Bone marrow (tissue), 2 donors: Measurements from ENCODE around the gene DCLK2.

Source experiments
- DNase-seq, 2 donors: peaks; one replicate each; lab custom pipeline; 2025; lab: John Stamatoyannopoulos, UW

DCLK2 gene

GRCh38 chr4:150078041-150078578, at the start of gene DCLK2:
TSS of gene DCLK2 (plus strand) at chr4:150078445. CDS start at chr4:150079028, 583 bp downstream.
- peak in 1 of 2 donors; percentile 2 for DNase-seq

GRCh38 chr4:150032541-150032940, 45.7 kb upstream of the DCLK2 start:
- DNase-seq, result no peak

GRCh38 chr4:150033081-150033480, 45.2 kb upstream of the DCLK2 start:
- no peak for DNase-seq

GRCh38 chr4:150033901-150034300, 44.3 kb upstream of the DCLK2 start:
- DNase-seq, result no peak

- no peak for DNase-seq
Observed at GRCh38 chr4:150037251-150037856, 40.9 kb upstream of the DCLK2 start.

- no peak for DNase-seq
Observed at GRCh38 chr4:150038335-150039076, 39.7 kb upstream of the DCLK2 start.

GRCh38 chr4:150039274-150040127, 38.7 kb upstream of the DCLK2 start:
- no peak for DNase-seq

GRCh38 chr4:150044517-150044916, 33.7 kb upstream of the DCLK2 start:
- DNase-seq, result no peak

GRCh38 chr4:150045410-150045809, 32.8 kb upstream of the DCLK2 start:
- no peak for DNase-seq

GRCh38 chr4:150046728-150047217, 31.5 kb upstream of the DCLK2 start:
- DNase-seq, result no peak

- no peak for DNase-seq
Observed at GRCh38 chr4:150047546-150047945, 30.7 kb upstream of the DCLK2 start.

- no peak for DNase-seq
Observed at GRCh38 chr4:150049682-150050081, 28.6 kb upstream of the DCLK2 start.

- DNase-seq, result no peak
Observed at GRCh38 chr4:150050566-150050965, 27.7 kb upstream of the DCLK2 start.

GRCh38 chr4:150051111-150051510, 27.1 kb upstream of the DCLK2 start:
- no peak for DNase-seq

GRCh38 chr4:150055467-150055866, 22.8 kb upstream of the DCLK2 start:
- no peak for DNase-seq

- no peak for DNase-seq
Observed at GRCh38 chr4:150056569-150056968, 21.7 kb upstream of the DCLK2 start.

- no peak for DNase-seq
Observed at GRCh38 chr4:150061086-150061776, 17.0 kb upstream of the DCLK2 start.

- DNase-seq, result no peak
Observed at GRCh38 chr4:150063128-150063527, 15.1 kb upstream of the DCLK2 start.

- DNase-seq, result no peak
Observed at GRCh38 chr4:150065740-150066139, 12.5 kb upstream of the DCLK2 start.

GRCh38 chr4:150067859-150068258, 10.4 kb upstream of the DCLK2 start:
- DNase-seq, result no peak

GRCh38 chr4:150068300-150068960, 9.8 kb upstream of the DCLK2 start:
- DNase-seq, result no peak
